ENCODE data around the gene MYLIP.

The MYLIP gene

GRCh38 chr6:16165641-16166040 is 36.8 kb downstream of the MYLIP start:
- no peak overlapping the region for H2AFZ ChIP-seq (ENCODE audit: low read length)
- no peak overlapping the region for H3K27ac ChIP-seq (ENCODE audit: low read length)
- H3K4me3 ChIP-seq (ENCODE audit: low read length), result no peak overlapping the region
- H3K9ac ChIP-seq (ENCODE audit: low read length), result no peak overlapping the region
- H3K4me2 ChIP-seq (ENCODE audit: low read depth, low read length), result no peak overlapping the region
- no peaks in the 10 kb centered on the region for H3K79me2 ChIP-seq (ENCODE audit: low read length)
- TF ChIP-seq EZH2phosphoT487 (IDR thresholded peaks at IDR 0.05; ENCODE audit: low read length), result no peak
- H3K27me3 ChIP-seq (replicated peaks; ENCODE audit: insufficient read depth, low read length), result no peaks in the 10 kb centered on the region
- H3K9me2 ChIP-seq (replicated peaks; ENCODE audit: insufficient read depth, low read length), result no peaks in the 10 kb centered on the region
- H3K9me3 ChIP-seq (replicated peaks; ENCODE audit: insufficient read depth, low read length), result no peaks in the 10 kb centered on the region
- H4K20me1 ChIP-seq (ENCODE audit: insufficient read depth, low read length), result no peaks in the 10 kb centered on the region
- H3K36me3 ChIP-seq (replicated peaks; ENCODE audit: insufficient read depth, low read length), result no peaks in the 10 kb centered on the region
- 0 out of 2 replicates have a peak, but pooled peaks cover 6% of the 10 kb centered on the region for H3K4me1 ChIP-seq (ENCODE audit: low read length)
- DNase-seq, result no peak
- H3F3A ChIP-seq (ENCODE audit: insufficient read depth, low read length), result no peaks in the 10 kb centered on the region

GRCh38 chr6:16166871-16167608 is 38.2 kb downstream of the MYLIP start:
- Histone ChIP-seq H3K4me2 (ENCODE audit: low read depth, low read length) (no peak overlapping the region), H3K4me1 (ENCODE audit: low read length) (0 out of 2 replicates have a peak, but pooled peaks cover 6% of the 10 kb centered on the region), H3F3A (ENCODE audit: insufficient read depth, low read length) (no peaks in the 10 kb centered on the region), H3K36me3 (replicated peaks; ENCODE audit: insufficient read depth, low read length) (no peaks in the 10 kb centered on the region), H3K9me2 (replicated peaks; ENCODE audit: insufficient read depth, low read length) (no peaks in the 10 kb centered on the region), H3K9me3 (replicated peaks; ENCODE audit: insufficient read depth, low read length) (no peaks in the 10 kb centered on the region), H4K20me1 (ENCODE audit: insufficient read depth, low read length) (no peaks in the 10 kb centered on the region), H3K27ac (ENCODE audit: low read length) (no peak overlapping the region), H2AFZ (ENCODE audit: low read length) (no peak overlapping the region), H3K79me2 (ENCODE audit: low read length) (no peaks in the 10 kb centered on the region), H3K27me3 (replicated peaks; ENCODE audit: insufficient read depth, low read length) (no peaks in the 10 kb centered on the region), H3K9ac (ENCODE audit: low read length) (no peak overlapping the region), H3K4me3 (ENCODE audit: low read length) (no peak overlapping the region)
- TF ChIP-seq, protein P1, sequence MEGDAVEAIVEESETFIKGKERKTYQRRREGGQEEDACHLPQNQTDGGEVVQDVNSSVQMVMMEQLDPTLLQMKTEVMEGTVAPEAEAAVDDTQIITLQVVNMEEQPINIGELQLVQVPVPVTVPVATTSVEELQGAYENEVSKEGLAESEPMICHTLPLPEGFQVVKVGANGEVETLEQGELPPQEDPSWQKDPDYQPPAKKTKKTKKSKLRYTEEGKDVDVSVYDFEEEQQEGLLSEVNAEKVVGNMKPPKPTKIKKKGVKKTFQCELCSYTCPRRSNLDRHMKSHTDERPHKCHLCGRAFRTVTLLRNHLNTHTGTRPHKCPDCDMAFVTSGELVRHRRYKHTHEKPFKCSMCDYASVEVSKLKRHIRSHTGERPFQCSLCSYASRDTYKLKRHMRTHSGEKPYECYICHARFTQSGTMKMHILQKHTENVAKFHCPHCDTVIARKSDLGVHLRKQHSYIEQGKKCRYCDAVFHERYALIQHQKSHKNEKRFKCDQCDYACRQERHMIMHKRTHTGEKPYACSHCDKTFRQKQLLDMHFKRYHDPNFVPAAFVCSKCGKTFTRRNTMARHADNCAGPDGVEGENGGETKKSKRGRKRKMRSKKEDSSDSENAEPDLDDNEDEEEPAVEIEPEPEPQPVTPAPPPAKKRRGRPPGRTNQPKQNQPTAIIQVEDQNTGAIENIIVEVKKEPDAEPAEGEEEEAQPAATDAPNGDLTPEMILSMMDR (IDR thresholded peaks at IDR 0.05; ENCODE audit: low read length), result no peak
- no peak for TF ChIP-seq EZH2 (optimal IDR thresholded peaks at IDR 0.05; ENCODE audit: low read depth, low read length)
- no peak for TF ChIP-seq EZH2phosphoT487 (IDR thresholded peaks at IDR 0.05; ENCODE audit: low read length)
- DNase-seq, result no peak

- Histone ChIP-seq H3K4me2 (ENCODE audit: low read depth, low read length) (no peak overlapping the region), H3K9me3 (replicated peaks; ENCODE audit: insufficient read depth, low read length) (no peaks in the 10 kb centered on the region), H4K20me1 (ENCODE audit: insufficient read depth, low read length) (no peaks in the 10 kb centered on the region), H3K4me1 (ENCODE audit: low read length) (0 out of 2 replicates have a peak, but pooled peaks cover 6% of the 10 kb centered on the region), H2AFZ (ENCODE audit: low read length) (no peak overlapping the region), H3K36me3 (replicated peaks; ENCODE audit: insufficient read depth, low read length) (no peaks in the 10 kb centered on the region), H3K4me3 (ENCODE audit: low read length) (no peak overlapping the region), H3K27ac (ENCODE audit: low read length) (no peak overlapping the region), H3F3A (ENCODE audit: insufficient read depth, low read length) (no peaks in the 10 kb centered on the region), H3K9me2 (replicated peaks; ENCODE audit: insufficient read depth, low read length) (no peaks in the 10 kb centered on the region), H3K9ac (ENCODE audit: low read length) (no peak overlapping the region), H3K27me3 (replicated peaks; ENCODE audit: insufficient read depth, low read length) (no peaks in the 10 kb centered on the region), H3K79me2 (ENCODE audit: low read length) (no peaks in the 10 kb centered on the region)
- TF ChIP-seq EZH2phosphoT487 (IDR thresholded peaks at IDR 0.05; ENCODE audit: low read length) (no peak), EZH2 (optimal IDR thresholded peaks at IDR 0.05; ENCODE audit: low read depth, low read length) (no peak)
- TF ChIP-seq, protein P1 (IDR thresholded peaks at IDR 0.05; ENCODE audit: low read length), result no peak
- no peak for DNase-seq
Observed at GRCh38 chr6:16168121-16168520, 39.2 kb downstream of the MYLIP start.

GRCh38 chr6:16168858-16169257 is 40.0 kb downstream of the MYLIP start:
- Histone ChIP-seq H3K9me2 (replicated peaks; ENCODE audit: insufficient read depth, low read length) (no peaks in the 10 kb centered on the region), H3K27ac (ENCODE audit: low read length) (no peak overlapping the region), H3K27me3 (replicated peaks; ENCODE audit: insufficient read depth, low read length) (no peaks in the 10 kb centered on the region), H3K4me1 (ENCODE audit: low read length) (0 out of 2 replicates have a peak, but pooled peaks cover 6% of the 10 kb centered on the region), H3K4me2 (ENCODE audit: low read depth, low read length) (no peak overlapping the region), H3K79me2 (ENCODE audit: low read length) (no peaks in the 10 kb centered on the region), H3K9me3 (replicated peaks; ENCODE audit: insufficient read depth, low read length) (no peaks in the 10 kb centered on the region), H3K4me3 (ENCODE audit: low read length) (no peak overlapping the region), H2AFZ (ENCODE audit: low read length) (no peak overlapping the region), H3K36me3 (replicated peaks; ENCODE audit: insufficient read depth, low read length) (no peaks in the 10 kb centered on the region), H3F3A (ENCODE audit: insufficient read depth, low read length) (no peaks in the 10 kb centered on the region), H3K9ac (ENCODE audit: low read length) (no peak overlapping the region), H4K20me1 (ENCODE audit: insufficient read depth, low read length) (no peaks in the 10 kb centered on the region)
- TF ChIP-seq, protein P1 (IDR thresholded peaks at IDR 0.05; ENCODE audit: low read length), result peak; percentile 36
- TF ChIP-seq EZH2 (optimal IDR thresholded peaks at IDR 0.05; ENCODE audit: low read depth, low read length) (no peak), EZH2phosphoT487 (IDR thresholded peaks at IDR 0.05; ENCODE audit: low read length) (no peak)
- peak; percentile 28 for DNase-seq

All from MM.1S (cell line).